ENCODE results near the gene PDE7B.
A peak's percentile ranks its signal among the peaks of the same experiment; 100 is the strongest.

Gene PDE7B

DNA sequence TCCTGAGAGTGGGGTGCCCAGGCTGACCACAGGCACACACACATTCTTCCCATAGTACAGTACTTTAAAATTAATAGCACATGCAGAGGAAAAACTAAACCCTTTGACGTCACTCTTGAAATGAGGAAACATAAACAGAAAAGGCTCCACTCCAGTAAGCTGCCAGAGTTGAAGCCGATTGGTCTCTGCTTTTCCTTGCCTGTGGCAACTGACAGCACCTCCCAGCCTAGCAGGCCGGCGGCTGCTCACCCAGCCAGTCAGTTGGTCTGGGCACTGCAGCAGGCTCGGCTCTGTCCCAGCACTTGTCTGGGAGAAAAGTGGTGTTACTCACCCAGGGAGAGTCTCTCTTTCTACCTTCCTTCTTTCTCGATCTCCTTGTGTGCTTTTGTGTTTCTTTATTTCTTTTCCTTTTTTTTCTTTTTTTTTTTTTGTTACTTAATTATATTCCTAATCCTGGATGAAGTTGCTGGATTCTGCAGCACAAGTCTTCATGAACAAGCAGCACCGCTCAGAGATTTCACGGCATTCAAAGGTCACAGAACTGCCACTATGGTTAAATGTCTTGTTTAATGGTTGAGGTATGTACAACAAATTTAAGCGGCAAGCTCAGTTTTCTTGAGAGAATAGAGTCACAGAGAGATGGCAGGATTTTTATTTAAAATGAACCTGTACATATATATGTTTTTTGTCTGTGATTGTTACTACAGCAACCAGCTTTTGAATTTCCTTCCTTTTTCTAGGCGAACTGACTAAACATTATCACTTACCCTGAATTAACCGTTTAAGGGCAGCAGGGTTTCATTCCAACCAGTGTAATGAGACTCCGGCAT is at the start of gene PDE7B:
Gene PDE7B (plus strand): TSS at position 260 of the 830 bp plus-strand sequence.
- TF ChIP-seq, protein P1, sequence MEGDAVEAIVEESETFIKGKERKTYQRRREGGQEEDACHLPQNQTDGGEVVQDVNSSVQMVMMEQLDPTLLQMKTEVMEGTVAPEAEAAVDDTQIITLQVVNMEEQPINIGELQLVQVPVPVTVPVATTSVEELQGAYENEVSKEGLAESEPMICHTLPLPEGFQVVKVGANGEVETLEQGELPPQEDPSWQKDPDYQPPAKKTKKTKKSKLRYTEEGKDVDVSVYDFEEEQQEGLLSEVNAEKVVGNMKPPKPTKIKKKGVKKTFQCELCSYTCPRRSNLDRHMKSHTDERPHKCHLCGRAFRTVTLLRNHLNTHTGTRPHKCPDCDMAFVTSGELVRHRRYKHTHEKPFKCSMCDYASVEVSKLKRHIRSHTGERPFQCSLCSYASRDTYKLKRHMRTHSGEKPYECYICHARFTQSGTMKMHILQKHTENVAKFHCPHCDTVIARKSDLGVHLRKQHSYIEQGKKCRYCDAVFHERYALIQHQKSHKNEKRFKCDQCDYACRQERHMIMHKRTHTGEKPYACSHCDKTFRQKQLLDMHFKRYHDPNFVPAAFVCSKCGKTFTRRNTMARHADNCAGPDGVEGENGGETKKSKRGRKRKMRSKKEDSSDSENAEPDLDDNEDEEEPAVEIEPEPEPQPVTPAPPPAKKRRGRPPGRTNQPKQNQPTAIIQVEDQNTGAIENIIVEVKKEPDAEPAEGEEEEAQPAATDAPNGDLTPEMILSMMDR (IDR thresholded peaks at IDR 0.05; ENCODE audit: control insufficient read depth, extremely low read depth, insufficient read depth) = no peak
- peak; percentile 75 for DNase-seq (ENCODE audit: low read depth)
- no peak within 1 kb of the TSS for H3K4me3 ChIP-seq (ENCODE audit: low read depth, low read length)

DNA sequence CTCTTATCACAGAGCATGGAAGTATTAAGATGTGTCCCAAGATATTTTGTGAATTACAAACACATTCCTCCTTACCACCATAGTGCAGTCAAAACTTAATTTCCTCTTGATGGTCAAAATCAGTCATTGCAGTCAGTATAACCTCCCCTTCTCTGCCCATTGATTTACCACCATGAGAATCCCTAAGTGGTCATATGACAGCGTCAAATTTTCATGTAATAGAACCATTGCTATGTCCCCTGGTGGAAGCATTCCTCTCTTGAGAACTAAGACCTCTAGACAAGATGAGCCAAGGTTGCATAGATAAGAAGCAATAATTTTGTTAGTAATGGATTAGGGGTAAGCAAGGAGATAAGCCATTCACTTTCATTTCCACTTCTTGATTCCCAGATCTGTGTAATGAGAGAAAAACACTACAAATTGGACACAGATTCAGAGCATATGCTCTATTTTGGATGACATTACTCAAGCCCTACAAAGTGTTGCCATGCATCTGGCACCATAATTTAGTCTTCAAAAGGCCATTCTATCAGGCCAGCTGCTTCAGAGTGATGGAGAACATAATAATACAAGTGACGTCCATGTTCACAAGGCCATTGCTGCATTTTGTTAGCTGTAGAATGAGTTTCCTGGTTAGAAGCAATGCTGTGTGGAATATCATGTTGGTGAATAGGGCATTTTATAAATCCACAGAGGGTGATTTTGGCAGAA is 49.6 kb upstream of the PDE7B start:
- H3K4me3 ChIP-seq (ENCODE audit: low read depth, low read length) = no peak overlapping the region
- TF ChIP-seq, protein P1 (IDR thresholded peaks at IDR 0.05; ENCODE audit: control insufficient read depth, extremely low read depth, insufficient read depth) = no peak
- DNase-seq (ENCODE audit: low read depth) = no peak

DNA sequence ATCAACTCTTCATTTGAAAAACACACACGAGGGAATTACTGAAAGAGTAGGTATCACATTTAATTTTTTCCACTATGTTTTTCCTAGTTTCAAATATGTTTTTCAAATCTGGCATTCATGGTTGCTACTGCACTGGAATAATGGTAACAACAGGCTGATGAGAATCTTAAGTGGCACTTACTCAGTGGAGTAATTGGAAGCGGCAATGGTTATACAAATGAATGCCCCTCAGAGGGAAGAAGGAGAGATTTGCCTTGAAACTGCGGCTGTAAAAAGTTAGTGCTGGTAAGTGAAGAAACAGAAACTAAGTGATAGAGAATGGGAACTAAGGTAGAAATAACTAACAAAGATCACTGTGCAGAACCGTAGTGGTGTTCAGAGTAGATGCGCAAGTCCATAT is 41.0 kb upstream of the PDE7B start:
- H3K4me3 ChIP-seq (ENCODE audit: low read depth, low read length) = no peak overlapping the region
- TF ChIP-seq, protein P1 (IDR thresholded peaks at IDR 0.05; ENCODE audit: control insufficient read depth, extremely low read depth, insufficient read depth) = no peak
- no peak for DNase-seq (ENCODE audit: low read depth)

DNA sequence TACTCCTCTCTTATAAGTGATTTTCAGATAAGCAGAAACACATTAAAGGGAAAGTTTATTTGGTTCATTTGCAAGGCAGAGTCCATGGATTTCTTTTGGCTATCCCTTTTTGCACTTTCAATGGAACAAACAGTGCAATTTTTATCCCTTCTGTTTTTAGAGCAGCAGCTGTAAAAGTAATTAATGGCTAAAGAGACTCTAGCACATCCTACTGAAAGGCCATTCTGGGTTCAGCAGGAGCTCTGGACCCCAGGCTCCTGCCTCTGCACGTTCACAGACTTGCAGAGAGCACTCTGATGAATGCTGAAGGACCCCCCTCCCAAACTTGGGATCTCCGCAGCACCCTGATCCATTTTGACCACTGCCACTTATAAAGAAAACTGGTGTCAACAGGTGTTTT is 40.3 kb upstream of the PDE7B start:
- H3K4me3 ChIP-seq (ENCODE audit: low read depth, low read length) = no peak overlapping the region
- TF ChIP-seq, protein P1 (IDR thresholded peaks at IDR 0.05; ENCODE audit: control insufficient read depth, extremely low read depth, insufficient read depth) = no peak
- no peak for DNase-seq (ENCODE audit: low read depth)

DNA sequence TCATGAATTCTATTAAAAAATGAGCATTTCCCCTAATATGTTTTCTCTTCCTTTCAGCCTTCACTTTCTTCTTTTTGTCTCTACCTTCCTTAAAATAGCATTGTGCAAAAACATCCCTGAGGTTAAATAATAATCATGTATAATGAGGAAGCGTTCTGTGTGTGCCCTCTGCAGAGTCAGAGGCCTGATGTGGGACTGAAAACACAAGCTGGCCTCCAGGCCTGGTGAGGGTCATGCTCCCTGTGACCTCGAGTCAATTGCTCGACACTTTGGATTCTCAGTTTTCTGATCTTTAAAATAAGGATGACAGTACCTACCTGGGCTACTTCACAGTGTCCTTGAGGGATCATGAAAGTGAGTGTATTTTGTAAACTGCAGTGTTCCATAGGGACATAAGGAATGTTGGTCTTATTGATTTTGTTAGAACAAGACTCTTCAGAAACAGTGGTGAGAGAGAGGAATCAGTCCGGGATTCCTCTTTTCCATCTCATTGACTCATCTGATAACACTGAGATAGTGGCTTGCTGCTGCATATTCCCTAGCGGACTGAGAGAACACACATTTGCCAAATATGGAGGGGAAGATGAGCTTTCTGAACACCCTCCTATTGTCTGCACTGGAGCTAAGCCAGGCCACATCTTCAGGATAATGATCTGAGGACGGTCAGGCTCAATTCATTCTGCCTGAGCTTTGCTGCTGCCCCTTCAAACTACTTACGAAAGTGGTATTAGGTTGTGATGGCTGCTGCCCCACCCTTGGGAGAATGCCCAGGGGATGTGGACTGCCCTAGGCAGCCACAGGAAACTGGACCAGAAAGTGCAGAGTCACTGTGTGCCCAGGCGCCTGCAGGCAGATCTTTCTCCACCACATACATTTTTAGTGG is 39.6 kb upstream of the PDE7B start:
- TF ChIP-seq, protein P1 (IDR thresholded peaks at IDR 0.05; ENCODE audit: control insufficient read depth, extremely low read depth, insufficient read depth) = no peak
- DNase-seq (ENCODE audit: low read depth) = no peak
- H3K4me3 ChIP-seq (ENCODE audit: low read depth, low read length) = no peak overlapping the region

DNA sequence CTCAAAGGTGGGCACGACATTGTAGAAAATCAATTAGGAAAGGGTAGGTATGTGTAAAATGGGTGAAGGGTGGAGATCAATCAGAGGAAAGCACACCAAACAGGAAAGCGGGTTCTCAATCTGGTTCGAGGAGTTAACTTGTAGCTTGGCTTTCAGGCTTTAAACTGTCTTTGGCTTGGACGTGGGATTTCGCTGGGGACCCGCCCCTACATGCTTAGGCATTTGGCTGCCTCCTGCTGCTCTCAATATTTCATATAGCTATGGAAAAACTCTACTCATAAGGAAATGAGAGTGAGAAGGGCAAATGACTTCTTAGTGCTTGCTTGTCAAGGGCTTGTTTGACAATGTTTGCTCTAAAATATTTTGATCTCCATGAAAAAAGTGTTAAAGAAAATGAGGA is 38.1 kb upstream of the PDE7B start:
- TF ChIP-seq, protein P1 (IDR thresholded peaks at IDR 0.05; ENCODE audit: control insufficient read depth, extremely low read depth, insufficient read depth) = no peak
- DNase-seq (ENCODE audit: low read depth) = no peak
- H3K4me3 ChIP-seq (ENCODE audit: low read depth, low read length) = no peak overlapping the region
